Activated gamma-delta T cell treated with Interleukin-2 at 50 U/mL for 16 hours (primary cell): ENCODE measurements around the gene MATN4.

Source experiments
- DNase-seq: peaks from one replicate; pipeline ENCODE4 v3.0.0-alpha.2; 2020

MATN4 gene

GRCh38 chr20:45288860-45289259 lies 19.2 kb downstream of the MATN4 start:
- DNase-seq = no peak

- no peak for DNase-seq
These were observed 19.7 kb downstream of the MATN4 start for GRCh38 chr20:45288376-45288775.

GRCh38 chr20:45283551-45284057 lies 24.5 kb downstream of the MATN4 start:
- DNase-seq = no peak

GRCh38 chr20:45282700-45283550 lies 25.2 kb downstream of the MATN4 start:
- no peak for DNase-seq

- no peak for DNase-seq
These were observed 28.1 kb downstream of the MATN4 start for GRCh38 chr20:45279992-45280391.

- no peak for DNase-seq
These were observed 32.8 kb downstream of the MATN4 start for GRCh38 chr20:45275338-45275737.

GRCh38 chr20:45269754-45270270 lies 38.3 kb downstream of the MATN4 start:
- no peak for DNase-seq

GRCh38 chr20:45269056-45269455 lies 39.0 kb downstream of the MATN4 start:
- no peak for DNase-seq

GRCh38 chr20:45268531-45268930 lies 39.6 kb downstream of the MATN4 start:
- DNase-seq = no peak

GRCh38 chr20:45266977-45267376 lies 41.1 kb downstream of the MATN4 start:
- no peak for DNase-seq

- no peak for DNase-seq
These were observed 44.4 kb downstream of the MATN4 start for GRCh38 chr20:45263556-45264266.

- no peak for DNase-seq
These were observed 49.4 kb downstream of the MATN4 start for GRCh38 chr20:45258664-45259063.

- no peak for DNase-seq
These were observed 49.8 kb downstream of the MATN4 start for GRCh38 chr20:45258259-45258658.

- DNase-seq = no peak
These were observed 50.4 kb downstream of the MATN4 start for GRCh38 chr20:45257711-45258110.

GRCh38 chr20:45257161-45257560 lies 50.9 kb downstream of the MATN4 start:
- no peak for DNase-seq

- no peak for DNase-seq
These were observed 53.5 kb downstream of the MATN4 start, which contains the start of gene SLPI for GRCh38 chr20:45254383-45255262. Gene SLPI (minus strand): TSS chr20:45254564. CDS start chr20:45254543, 21 bp downstream.

- no peak for DNase-seq
These were observed 54.8 kb downstream of the MATN4 start for GRCh38 chr20:45253261-45253660.

GRCh38 chr20:45251884-45252560 lies 56.1 kb downstream of the MATN4 start:
- no peak for DNase-seq

- DNase-seq = no peak
These were observed 59.5 kb downstream of the MATN4 start for GRCh38 chr20:45248609-45249008.

GRCh38 chr20:45247865-45248264 lies 60.2 kb downstream of the MATN4 start:
- no peak for DNase-seq

- no peak for DNase-seq
These were observed 62.0 kb downstream of the MATN4 start for GRCh38 chr20:45246109-45246508.
